ES-I3 (cell line): ENCODE results near the gene BUB1B.

Experiments
- H3K36me3 ChIP-seq: 2 replicates; pipeline ENCODE4 v1.6.1; 2013; ENCODE audit warnings: mild to moderate bottlenecking, low read length, control low read depth, moderate library complexity; ENCODE audit not compliant: insufficient read depth
- H3K4me1 ChIP-seq: 2 replicates; pipeline ENCODE4 v1.6.1; 2013; ENCODE audit warnings: mild to moderate bottlenecking, control low read depth, low read length; ENCODE audit not compliant: insufficient read depth
- H3K9ac ChIP-seq: 2 replicates; pipeline ENCODE4 v1.6.1; 2013; ENCODE audit warnings: low read depth, mild to moderate bottlenecking, low read length, moderate library complexity
- H3K9me3 ChIP-seq: 2 replicates; pipeline ENCODE4 v1.6.1; 2013; ENCODE audit warnings: mild to moderate bottlenecking, low read length, moderate library complexity; ENCODE audit not compliant: control insufficient read depth, insufficient read depth

Gene BUB1B

GRCh38 chr15:40248006-40248783, 87.3 kb downstream of the BUB1B start:
- no peak overlapping the region for H3K9ac ChIP-seq

GRCh38 chr15:40249477-40250303, 88.8 kb downstream of the BUB1B start:
- no peaks in the 10 kb centered on the region for H3K36me3 ChIP-seq
- H3K9ac ChIP-seq, result no peak overlapping the region
- H3K4me1 ChIP-seq, result no peaks in the 10 kb centered on the region; the same call in 1 of the 2 replicates
- H3K9me3 ChIP-seq, result no peaks in the 10 kb centered on the region

More at GRCh38 chr15:40248006-40248783, 87.3 kb downstream of the BUB1B start:
- H3K36me3 ChIP-seq, result no peaks in the 10 kb centered on the region
- H3K9me3 ChIP-seq, result no peaks in the 10 kb centered on the region
- H3K4me1 ChIP-seq, result no peaks in the 10 kb centered on the region; the same call in 1 of the 2 replicates

- Histone ChIP-seq H3K4me1 (no peaks in the 10 kb centered on the region; the same call in 1 of the 2 replicates), H3K9ac (no peak overlapping the region), H3K36me3 (no peaks in the 10 kb centered on the region), H3K9me3 (no peaks in the 10 kb centered on the region)
Observed at GRCh38 chr15:40250304-40250656, 89.4 kb downstream of the BUB1B start.

GRCh38 chr15:40250771-40251483, 90.1 kb downstream of the BUB1B start:
- Histone ChIP-seq H3K9ac (no peak overlapping the region), H3K9me3 (no peaks in the 10 kb centered on the region), H3K4me1 (no peaks in the 10 kb centered on the region; the same call in 1 of the 2 replicates), H3K36me3 (no peaks in the 10 kb centered on the region)

- no peaks in the 10 kb centered on the region for H3K36me3 ChIP-seq
- no peaks in the 10 kb centered on the region for H3K9me3 ChIP-seq
- H3K9ac ChIP-seq, result no peak overlapping the region
- H3K4me1 ChIP-seq, result peaks cover 5% of the 10 kb centered on the region; the same call in 1 of the 2 replicates
Observed at GRCh38 chr15:40251486-40252140, 90.7 kb downstream of the BUB1B start.

GRCh38 chr15:40252141-40252437, 91.2 kb downstream of the BUB1B start:
- Histone ChIP-seq H3K9ac (peak overlapping the region; percentile 61; the same call in 1 of the 2 replicates), H3K4me1 (peaks cover 5% of the 10 kb centered on the region; the same call in 1 of the 2 replicates), H3K9me3 (no peaks in the 10 kb centered on the region)

GRCh38 chr15:40252438-40253166, 91.7 kb downstream of the BUB1B start:
- Histone ChIP-seq H3K9me3 (no peaks in the 10 kb centered on the region), H3K36me3 (no peaks in the 10 kb centered on the region), H3K4me1 (peaks cover 10% of the 10 kb centered on the region; the same call in 1 of the 2 replicates), H3K9ac (peak overlapping the region; percentile 61)

More at GRCh38 chr15:40252141-40252437, 91.2 kb downstream of the BUB1B start:
- no peaks in the 10 kb centered on the region for H3K36me3 ChIP-seq

GRCh38 chr15:40253167-40253790, 92.4 kb downstream of the BUB1B start:
- H3K9me3 ChIP-seq, result no peaks in the 10 kb centered on the region
- H3K36me3 ChIP-seq, result no peaks in the 10 kb centered on the region
- peak overlapping the region; percentile 61 for H3K9ac ChIP-seq
- peaks cover 14% of the 10 kb centered on the region; the same call in 1 of the 2 replicates for H3K4me1 ChIP-seq

GRCh38 chr15:40254452-40254851, 93.6 kb downstream of the BUB1B start:
- Histone ChIP-seq H3K4me1 (peaks cover 24% of the 10 kb centered on the region), H3K9me3 (no peaks in the 10 kb centered on the region), H3K36me3 (no peaks in the 10 kb centered on the region), H3K9ac (no peak overlapping the region)

GRCh38 chr15:40255033-40255432, 94.2 kb downstream of the BUB1B start:
- Histone ChIP-seq H3K4me1 (peaks cover 24% of the 10 kb centered on the region), H3K9ac (no peak overlapping the region), H3K9me3 (no peaks in the 10 kb centered on the region), H3K36me3 (no peaks in the 10 kb centered on the region)

- H3K36me3 ChIP-seq, result no peaks in the 10 kb centered on the region
Observed at GRCh38 chr15:40256638-40257235, 95.9 kb downstream of the BUB1B start.

GRCh38 chr15:40257656-40258450, 97.0 kb downstream of the BUB1B start:
- peaks cover 24% of the 10 kb centered on the region for H3K4me1 ChIP-seq
- no peak overlapping the region for H3K9ac ChIP-seq
- no peaks in the 10 kb centered on the region for H3K36me3 ChIP-seq
- H3K9me3 ChIP-seq, result no peaks in the 10 kb centered on the region

More at GRCh38 chr15:40256638-40257235, 95.9 kb downstream of the BUB1B start:
- Histone ChIP-seq H3K4me1 (peaks cover 24% of the 10 kb centered on the region), H3K9ac (no peak overlapping the region), H3K9me3 (no peaks in the 10 kb centered on the region)
